HL-60 (cell line): Measurements from ENCODE around the gene ROS1.

Experiments
- CTCF ChIP-seq: IDR thresholded peaks from one replicate; pipeline ENCODE4 v1.5.1; 2011; ENCODE audit warnings: low read length, control low read depth, inconsistent platforms; ENCODE audit not compliant: insufficient read depth
- POLR2AphosphoS5 ChIP-seq: IDR thresholded peaks from 2 replicates; pipeline ENCODE4 v1.6.1; 2012; ENCODE audit warnings: low read depth

GRCh38 chr6:117262799-117263198 is 162.9 kb downstream of the ROS1 start:
- TF ChIP-seq CTCF, result no peak
- no peak for TF ChIP-seq POLR2AphosphoS5
